GM19025 (cell line): ENCODE data around the gene ABCC3.

Experiments used
- ATAC-seq: cut with Tn5 transposase; IDR thresholded peaks from one replicate; pipeline ENCODE4 v1.9.1; 2021; ENCODE audit warnings: mild to moderate bottlenecking, low read depth, moderate library complexity; ENCODE audit not compliant: unreplicated experiment

ABCC3 gene

DNA sequence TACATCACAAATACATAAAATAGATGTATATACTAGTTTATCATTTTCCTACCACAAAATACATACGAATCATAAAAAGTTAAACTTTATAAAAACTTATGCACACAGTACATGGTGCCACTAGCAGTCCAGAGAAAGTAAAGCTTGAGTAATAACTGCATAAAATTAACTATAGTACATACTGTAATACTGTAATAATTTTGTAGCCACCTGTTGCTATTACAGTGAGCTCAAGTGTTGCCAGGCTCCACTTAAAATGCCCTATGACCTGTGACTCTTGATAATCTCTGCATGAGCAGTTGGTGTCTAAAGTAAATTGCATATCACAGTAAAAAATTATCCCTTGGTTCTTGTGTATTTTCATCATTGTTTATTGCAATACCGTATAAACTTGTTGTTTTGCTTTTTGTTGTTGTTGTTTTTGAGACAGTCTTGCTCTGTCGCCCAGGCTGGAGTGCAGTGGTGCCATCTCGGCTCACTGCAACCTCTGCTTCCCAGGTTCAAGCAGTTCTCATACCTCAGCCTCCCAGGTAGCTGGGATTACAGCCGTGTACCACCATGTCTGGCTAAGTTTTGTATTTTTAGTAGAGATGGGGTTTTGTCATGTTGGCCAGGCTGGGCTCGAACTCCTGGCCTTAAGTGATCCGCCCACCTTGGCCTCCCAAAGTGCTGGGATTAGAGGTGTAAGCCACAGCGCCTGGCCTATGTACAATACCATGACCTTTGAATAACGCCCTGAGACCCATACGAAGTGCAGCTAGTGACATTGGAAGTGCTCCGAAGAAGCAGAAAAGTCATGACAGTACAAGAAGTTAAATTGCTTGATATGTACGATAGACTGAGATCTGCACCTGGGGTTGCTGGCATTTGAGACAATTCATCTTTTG, 91.3 kb downstream of the ABCC3 start:
- no peak for ATAC-seq

DNA sequence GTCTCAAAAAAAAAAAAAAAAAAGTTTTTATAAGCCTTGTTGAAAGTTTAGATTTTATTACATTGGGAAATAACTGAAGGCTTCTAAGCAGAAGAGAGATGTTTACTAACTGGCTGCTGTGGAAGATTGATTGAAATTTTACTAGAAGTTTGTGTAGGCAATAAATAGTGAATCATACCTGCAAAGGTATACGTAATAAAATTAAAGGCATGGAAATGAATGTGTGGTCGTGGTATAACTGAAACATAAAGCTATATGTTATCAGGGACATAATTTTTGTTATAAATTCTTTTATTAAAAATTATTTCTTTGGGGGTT, 93.4 kb downstream of the ABCC3 start:
- no peak for ATAC-seq

DNA sequence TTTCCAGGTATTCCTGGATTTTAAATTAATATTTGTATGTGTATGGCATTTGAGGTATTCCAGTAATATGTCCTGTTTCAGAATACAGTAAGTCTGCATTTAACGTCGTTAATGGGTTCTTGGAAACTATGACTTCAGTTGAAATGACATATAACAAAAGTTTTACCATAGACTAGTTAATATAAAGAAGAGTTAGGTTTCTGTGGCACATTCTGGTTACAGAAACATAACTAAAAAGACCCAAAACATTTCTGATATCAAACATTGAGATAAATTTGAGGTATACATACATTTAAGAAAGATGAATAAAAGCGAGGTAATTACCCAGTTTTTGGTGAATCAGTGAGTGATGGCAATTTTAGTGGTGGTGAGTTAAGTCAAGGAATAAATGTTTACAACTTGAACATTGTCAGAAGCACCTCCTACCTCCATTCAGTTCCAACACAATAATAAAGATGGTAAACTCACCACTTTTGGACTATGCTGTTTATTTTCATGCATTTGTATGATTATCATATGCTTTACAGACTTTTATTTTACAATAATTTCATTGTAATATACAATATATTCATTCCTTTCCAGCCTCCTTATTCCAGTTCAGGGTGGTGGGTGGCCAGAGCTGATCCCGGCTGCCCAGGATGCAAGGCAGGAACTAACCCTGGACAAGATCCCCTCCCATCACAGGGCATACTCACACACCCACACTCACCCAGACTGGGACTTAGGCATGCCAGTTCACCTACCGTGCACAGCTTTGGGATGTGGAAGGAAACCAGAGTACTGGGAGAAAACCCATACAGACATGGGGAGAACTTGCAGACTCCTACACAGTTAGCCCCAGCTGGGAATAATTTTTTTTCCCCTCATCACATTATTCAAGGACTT, 94.4 kb downstream of the ABCC3 start:
- ATAC-seq = no peak

DNA sequence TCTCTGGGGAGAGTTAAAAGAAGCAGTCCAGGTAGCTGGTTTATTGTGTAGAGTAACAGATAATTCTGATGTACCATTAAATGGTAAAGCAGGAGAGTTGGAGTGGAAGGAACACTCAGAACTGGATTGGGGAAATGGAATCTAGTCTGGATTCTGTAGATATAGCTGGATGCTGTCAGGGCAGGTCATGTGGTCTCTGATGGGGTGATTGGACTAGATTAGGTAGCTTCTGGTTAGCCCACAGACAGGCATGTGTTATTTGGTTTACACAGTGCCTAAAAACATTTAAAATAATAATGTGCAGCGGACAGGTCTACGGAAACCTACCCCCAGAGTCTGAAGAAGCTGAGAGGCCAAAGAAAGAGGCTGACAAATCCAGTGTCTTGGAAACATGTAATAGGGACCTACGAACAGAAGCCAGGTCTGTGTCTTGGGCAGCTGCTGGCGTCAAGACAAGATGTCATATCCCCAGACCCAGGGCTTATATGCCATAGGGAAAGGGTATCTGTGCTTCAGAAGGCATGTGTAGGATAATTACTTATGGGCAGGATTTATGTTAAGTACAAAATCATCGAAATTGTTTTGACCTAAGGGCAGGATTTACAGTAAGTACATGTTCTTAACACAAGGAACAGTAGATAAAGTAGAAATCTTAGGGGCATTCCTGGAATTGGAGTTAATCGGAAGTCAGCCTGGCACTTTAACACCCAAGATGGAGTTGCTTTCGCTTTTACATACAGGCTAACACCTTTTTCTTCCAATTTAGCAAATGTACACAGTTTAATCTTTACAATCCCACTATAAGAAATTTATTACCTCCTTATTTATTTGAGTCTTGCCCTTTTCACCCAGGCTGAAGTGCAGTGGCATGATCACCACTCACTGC, 97.1 kb downstream of the ABCC3 start:
- no peak for ATAC-seq

DNA sequence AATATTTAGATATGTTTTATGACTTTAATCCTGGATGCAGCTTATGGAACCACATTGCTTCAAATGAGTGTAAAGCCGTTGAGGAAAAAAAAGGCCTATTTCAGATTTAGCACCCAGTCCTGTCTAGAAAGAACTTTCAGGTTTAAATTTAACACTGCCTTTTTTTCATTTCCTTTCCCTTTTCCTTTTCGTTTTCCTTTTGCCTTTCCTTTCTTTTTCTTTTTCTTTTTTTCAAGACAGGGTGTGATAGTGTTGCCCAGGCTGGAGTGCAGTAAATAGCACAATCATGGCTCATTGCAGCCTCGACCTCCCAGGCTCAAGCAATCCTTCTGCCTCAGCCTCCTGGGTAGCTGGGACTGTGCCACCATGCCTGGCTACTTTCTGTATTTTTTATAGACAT, 100.6 kb downstream of the ABCC3 start:
- ATAC-seq = no peak

DNA sequence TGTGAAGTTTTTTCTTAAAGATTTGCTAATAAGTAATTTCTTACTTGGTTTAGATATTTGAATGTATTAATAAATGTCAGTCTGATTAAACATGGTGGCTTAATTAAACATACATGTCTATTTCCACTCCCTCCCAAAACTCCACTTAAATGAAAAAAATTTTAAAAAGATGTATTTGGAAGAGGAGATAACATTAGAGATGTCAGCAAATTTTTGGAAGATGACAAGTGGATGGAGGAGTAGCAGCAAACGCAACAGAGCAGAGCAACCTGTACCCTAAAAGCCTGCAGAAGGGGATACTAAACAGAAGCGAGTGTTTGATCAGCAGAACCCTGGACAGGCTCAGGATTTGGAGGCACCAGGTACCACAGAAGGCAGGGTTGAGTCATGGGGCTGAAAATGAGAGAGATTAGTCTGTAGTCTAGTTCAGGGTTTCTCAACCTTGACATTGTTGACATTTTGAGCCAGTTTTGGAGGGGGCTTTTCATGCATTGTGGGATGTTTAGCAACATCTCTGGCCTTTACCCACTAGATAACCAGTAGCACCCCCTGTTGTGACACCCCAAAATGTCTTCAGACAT, 102.5 kb downstream of the ABCC3 start:
- ATAC-seq = no peak

DNA sequence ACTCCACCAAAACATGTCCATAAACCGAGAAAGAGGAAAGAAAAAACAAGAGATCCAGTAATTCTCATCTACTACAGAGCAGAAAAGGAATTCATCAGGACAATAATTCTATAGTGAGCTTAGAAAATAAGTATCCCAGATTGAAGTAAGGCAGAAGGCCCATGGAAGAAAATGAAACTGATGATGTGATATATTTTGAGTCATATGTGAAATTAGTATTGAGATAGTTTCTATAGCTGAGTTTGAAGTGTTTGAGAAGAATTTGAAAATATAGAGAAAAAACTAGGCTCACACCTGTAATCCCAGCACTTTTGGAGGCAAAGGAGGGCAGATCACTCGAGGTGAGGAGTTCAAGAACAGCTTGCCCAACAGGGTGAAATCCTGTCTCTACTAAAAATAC, 104.4 kb downstream of the ABCC3 start:
- ATAC-seq = no peak
